Urinary bladder (tissue), 4 donors: Measurements from ENCODE around the gene MRTO4. TPM values are rescaled to one million over a fixed set of nuclear protein-coding genes. Genes with fewer than 3 reads are reported as not detected.
"Not testable (repeated sequence)": the region's sequence is repeated elsewhere in the genome, so short reads cannot be mapped to it uniquely, and the experiment has no call there.

ENCODE experiments used
- DNase-seq: peaks from one replicate; pipeline ENCODE4 v3.0.0-alpha.2; 2015; ENCODE audit errors: extremely low spot score
- H3K27ac ChIP-seq: one replicate; pipeline ENCODE4 v1.5.1; 2013; ENCODE audit warnings: low read depth, mild to moderate bottlenecking, moderate library complexity
- H3K36me3 ChIP-seq: one replicate; pipeline ENCODE4 v1.6.1; 2013; ENCODE audit warnings: mild to moderate bottlenecking, moderate library complexity; ENCODE audit not compliant: insufficient read depth
- H3K4me1 ChIP-seq: one replicate; pipeline ENCODE4 v1.6.1; 2013; ENCODE audit warnings: mild to moderate bottlenecking, moderate library complexity; ENCODE audit not compliant: insufficient read depth
- H3K4me3 ChIP-seq: one replicate; pipeline ENCODE4 v1.5.1; 2013; ENCODE audit warnings: low read depth, low read length
- WGBS: extraction: QIAGEN DNeasy Blood & Tissue Kit; methylation state at CpG from one replicate; pipeline ENCODE4 v1.1.7; 2013; 5-methylcytosine and 5-hydroxymethylcytosine counted together
- polyA plus RNA-seq: library from polyadenylated mRNA; stranded (reverse); fragments of 200-250 nt; gene quantifications from one replicate; pipeline ENCODE4 v1.2.3, GENCODE V29; 2013
- total RNA-seq: library from RNA; depleted of rRNA; stranded (reverse); fragments of >200 nt; gene quantifications from one replicate; pipeline ENCODE4 v1.2.3, GENCODE V29; 2014
- donor health status: healthy with polysubstance abuse.
- donor health status: healthy.

The MRTO4 gene
- total and polyA plus RNA-seq, 2 donors: 13.5 to 22.0 TPM

- 49% methylated on average over 7 of the region's 7 CpGs for whole genome bisulfite sequencing
- Histone ChIP-seq H3K36me3 (peaks cover 7% of the 10 kb centered on the region), H3K27ac (peak overlapping the region; percentile 40), H3K4me1 (no peaks in the 10 kb centered on the region), H3K4me3 (no peak overlapping the region)
- DNase-seq: no peak
Observed at GRCh38 chr1:19240673-19241538, 10.7 kb upstream of the MRTO4 start.

DNA sequence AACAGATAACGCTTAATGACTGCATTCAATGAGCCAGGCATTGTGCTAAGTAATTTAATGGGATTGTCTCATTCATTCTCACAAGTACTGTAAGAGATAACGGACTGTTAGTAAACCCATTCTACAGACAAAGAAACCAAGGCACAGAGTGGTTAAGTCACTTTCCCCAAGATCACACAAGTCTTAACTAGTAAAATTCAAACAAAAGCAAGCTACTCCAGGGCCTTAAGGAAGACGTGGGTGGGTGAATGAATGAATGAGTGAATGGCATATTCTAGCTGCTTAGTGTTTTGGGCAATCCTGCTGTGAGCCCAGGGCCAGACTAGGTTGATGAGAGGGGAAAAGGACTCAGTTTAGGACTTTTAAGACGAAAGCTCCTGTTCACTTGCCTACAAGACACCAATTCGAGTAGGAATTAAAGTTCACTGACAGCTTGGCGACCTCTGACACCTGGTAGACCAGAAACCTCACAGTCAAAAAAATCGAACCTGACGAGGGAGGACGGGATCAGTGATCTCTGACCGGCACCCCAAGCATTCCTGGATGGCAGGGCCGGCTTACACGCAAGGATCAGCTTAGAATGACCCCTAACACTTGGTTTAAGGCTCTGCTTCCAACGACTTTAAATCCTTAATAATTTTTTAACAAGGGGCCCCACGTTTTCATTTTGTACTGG is 838 bp upstream of the MRTO4 start:
- H3K4me1 ChIP-seq: no peaks in the 10 kb centered on the region
- no peak overlapping the region for H3K27ac ChIP-seq
- peak overlapping the region; percentile 78 for H3K4me3 ChIP-seq
- no peaks in the 10 kb centered on the region for H3K36me3 ChIP-seq
- no peak for DNase-seq
- WGBS: 12% methylated on average over 14 of the region's 14 CpGs

DNA sequence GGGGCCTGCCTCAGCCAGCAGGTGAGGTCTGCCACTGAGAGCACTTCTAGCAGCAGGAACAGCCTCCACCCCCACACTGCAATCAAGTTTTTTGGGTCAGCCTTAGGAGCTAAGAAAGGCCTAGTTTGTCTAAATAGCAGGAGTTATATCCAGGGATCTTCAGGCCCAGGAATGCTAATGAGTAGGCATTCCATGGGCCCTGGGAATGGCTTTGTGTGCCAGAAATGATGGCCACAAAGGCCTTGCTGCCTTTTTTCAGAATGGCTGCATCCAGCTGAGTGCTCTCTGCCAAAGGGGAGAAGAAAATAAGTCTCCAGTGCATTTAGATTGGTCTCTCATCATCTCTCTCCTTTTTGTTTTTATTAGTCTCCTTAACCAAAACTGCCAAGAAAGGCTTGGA is 2.8 kb downstream of the MRTO4 start:
- DNase-seq: no peak
- Histone ChIP-seq H3K36me3 (no peaks in the 10 kb centered on the region), H3K4me3 (no peak overlapping the region), H3K27ac (no peak overlapping the region), H3K4me1 (no peaks in the 10 kb centered on the region)

GRCh38 chr1:19255288-19255687 is 3.7 kb downstream of the MRTO4 start:
- H3K27ac ChIP-seq: no peak overlapping the region
- WGBS: 81% methylated on average over 4 of the region's 4 CpGs
- H3K36me3 ChIP-seq: no peaks in the 10 kb centered on the region
- H3K4me3 ChIP-seq: no peak overlapping the region
- no peak for DNase-seq
- H3K4me1 ChIP-seq: no peaks in the 10 kb centered on the region

DNA sequence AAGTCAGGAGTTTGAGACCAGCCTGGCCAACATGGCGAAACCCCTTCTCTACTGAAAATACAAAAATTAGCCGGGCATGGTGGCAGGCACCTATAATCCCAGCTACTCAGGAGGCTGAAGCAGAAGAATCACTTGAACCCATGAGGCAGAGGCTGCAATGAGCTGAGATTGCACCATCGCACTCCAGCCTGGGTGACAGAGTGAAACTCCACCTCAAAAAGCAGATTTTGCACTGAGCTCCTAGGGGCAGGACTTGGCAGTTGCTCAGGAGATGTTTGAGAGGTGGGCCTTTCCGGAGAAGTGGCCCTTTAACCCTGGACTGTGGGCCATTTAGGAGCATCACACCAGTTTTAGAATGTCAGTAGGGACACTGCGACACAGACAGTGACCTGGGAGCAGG is 4.7 kb downstream of the MRTO4 start:
- H3K36me3 ChIP-seq, H3K4me1 ChIP-seq, H3K27ac ChIP-seq, DNase-seq, H3K4me3 ChIP-seq: not testable (repeated sequence)
- WGBS: 94% methylated on average over 5 of the region's 5 CpGs

GRCh38 chr1:19257178-19257914 is 5.7 kb downstream of the MRTO4 start:
- DNase-seq: no peak
- no peak overlapping the region for H3K27ac ChIP-seq
- 77% methylated on average over 15 of the region's 15 CpGs for WGBS
- no peaks in the 10 kb centered on the region for H3K36me3 ChIP-seq
- H3K4me3 ChIP-seq: no peak overlapping the region
- H3K4me1 ChIP-seq: no peaks in the 10 kb centered on the region

- H3K27ac ChIP-seq: no peak overlapping the region
- DNase-seq: no peak
- H3K36me3 ChIP-seq: no peaks in the 10 kb centered on the region
- 95% methylated on average over 10 of the region's 10 CpGs for WGBS
- H3K4me3 ChIP-seq: no peak overlapping the region
- no peaks in the 10 kb centered on the region for H3K4me1 ChIP-seq
Observed at GRCh38 chr1:19258353-19258752, 6.7 kb downstream of the MRTO4 start.

DNA sequence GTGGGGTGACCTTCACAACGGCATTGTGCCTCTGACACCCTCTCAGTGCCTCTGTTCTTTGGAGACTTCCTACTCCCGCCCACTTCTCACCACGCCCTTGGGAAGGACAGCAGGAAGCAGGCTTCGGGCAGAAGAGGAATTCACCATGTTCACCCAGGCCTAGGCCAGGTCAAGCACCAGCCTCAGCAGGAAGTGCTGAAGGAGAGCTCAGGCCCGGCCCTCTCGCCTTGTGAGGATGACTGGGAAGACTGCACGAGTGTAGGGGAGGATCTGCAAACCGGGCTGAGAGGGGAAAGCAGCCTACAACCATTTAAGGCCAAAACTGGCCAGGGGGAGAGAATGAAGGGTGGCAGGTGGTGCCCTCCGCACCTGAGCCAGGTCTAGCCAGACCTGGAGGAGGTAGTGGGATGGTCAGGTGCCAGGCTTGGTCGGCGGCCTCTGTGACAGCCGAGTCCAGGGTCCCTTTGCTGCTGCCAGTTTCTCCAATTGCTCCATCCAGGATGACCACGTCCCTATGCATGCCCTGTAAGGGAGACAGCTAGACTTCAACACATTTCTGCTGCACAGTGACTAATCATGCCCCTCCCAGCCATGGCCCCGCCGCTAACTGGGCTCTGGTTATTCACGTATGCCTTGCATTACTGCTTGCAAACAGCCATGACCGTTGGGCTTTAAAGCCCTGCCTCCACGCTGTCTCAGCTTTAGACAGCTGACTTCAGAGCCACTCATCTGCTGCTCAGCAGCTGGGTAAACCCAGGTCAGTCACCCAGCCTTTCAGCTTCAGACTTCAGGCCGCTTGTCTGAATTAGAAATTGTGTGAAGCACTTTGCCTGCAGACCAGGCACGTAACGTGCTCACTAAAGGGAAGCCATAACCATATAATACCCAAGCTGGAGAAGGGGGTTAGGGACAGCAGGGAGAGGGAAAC is 8.9 kb downstream of the MRTO4 start:
- H3K36me3 ChIP-seq: no peaks in the 10 kb centered on the region
- WGBS: 69% methylated on average over 21 of the region's 21 CpGs
- no peaks in the 10 kb centered on the region for H3K4me1 ChIP-seq
- DNase-seq: no peak
- H3K27ac ChIP-seq: no peak overlapping the region
- H3K4me3 ChIP-seq: no peak overlapping the region

DNA sequence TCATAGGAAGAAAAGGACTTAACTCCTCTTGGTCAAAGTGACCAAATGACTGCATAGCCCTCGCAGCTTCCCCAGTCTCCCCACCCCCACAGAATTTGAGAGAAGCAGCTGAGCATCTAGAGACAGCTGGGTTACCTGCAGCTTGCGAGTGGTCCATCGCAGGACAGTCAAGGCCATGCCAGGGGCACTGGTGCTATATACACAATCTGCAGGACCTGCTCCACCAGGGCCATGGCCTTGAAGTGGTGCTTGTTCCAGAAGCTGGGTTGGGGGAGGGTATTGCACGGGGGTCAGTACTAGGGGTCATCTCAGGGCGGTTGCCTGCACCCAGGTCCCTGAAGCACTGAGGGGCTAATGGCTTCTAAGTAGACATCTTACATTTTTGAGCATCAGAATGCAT is 10.4 kb downstream of the MRTO4 start:
- H3K4me3 ChIP-seq: no peak overlapping the region
- no peaks in the 10 kb centered on the region for H3K4me1 ChIP-seq
- DNase-seq: no peak
- 88% methylated on average over 5 of the region's 5 CpGs for WGBS
- H3K36me3 ChIP-seq: no peaks in the 10 kb centered on the region
- H3K27ac ChIP-seq: no peak overlapping the region

DNA sequence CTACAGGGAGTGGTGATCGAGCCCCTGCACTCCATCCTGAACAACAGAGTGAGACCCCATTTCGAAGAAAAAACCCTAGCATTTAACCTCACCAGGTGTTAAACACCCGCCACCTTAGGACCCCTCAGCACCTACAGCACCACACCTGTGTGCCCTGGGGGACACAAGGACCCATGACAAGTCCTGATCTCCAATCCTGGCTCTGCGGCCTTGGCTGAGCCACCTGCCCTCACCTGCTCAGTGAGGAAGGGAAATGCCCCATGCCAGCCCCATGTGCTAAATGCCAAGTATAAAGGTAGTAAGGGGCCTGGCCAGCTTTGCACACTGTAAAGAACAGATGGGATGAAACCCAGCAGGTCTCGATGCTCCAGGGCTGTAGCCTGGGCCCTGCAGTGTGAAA is 11.1 kb downstream of the MRTO4 start:
- Histone ChIP-seq H3K27ac (no peak overlapping the region), H3K36me3 (no peaks in the 10 kb centered on the region), H3K4me1 (no peaks in the 10 kb centered on the region), H3K4me3 (no peak overlapping the region)
- WGBS: 94% methylated on average over 5 of the region's 5 CpGs
- DNase-seq: no peak

DNA sequence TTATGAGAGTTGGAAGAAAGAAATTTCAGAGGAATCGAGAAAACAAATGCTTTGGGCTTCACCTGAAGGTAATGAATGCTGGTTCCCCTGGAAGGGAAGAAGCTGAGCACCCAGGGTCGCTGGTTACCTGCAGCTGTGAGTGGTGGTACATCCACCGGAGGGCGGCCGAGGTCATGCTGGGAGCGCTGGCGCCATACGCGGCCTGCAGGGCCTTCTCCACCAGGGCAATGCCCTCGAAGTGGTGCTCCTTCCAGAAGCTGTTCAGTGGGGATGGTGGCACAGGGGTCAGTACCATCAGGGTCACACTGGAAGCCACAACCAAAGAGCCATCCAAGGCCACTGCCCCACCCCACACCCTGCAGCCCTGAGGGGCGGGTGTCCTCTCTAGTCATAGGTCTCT is 16.8 kb downstream of the MRTO4 start:
- Histone ChIP-seq H3K4me1 (no peaks in the 10 kb centered on the region), H3K36me3 (no peaks in the 10 kb centered on the region), H3K27ac (no peak overlapping the region), H3K4me3 (no peak overlapping the region)
- no peak for DNase-seq
- 87% methylated on average over 11 of the region's 11 CpGs for WGBS

GRCh38 chr1:19269427-19270342 is 18.1 kb downstream of the MRTO4 start:
- DNase-seq, H3K27ac ChIP-seq, H3K4me3 ChIP-seq, H3K4me1 ChIP-seq, H3K36me3 ChIP-seq: not testable (repeated sequence)
- 68% methylated on average over 9 of the region's 9 CpGs for WGBS
